Nephron progenitor cell (in vitro differentiated cells): ENCODE results near the gene DNMT1.
A peak's percentile ranks its signal among the peaks of the same experiment; 100 is the strongest.

Experiments
- DNase-seq: peaks from one replicate; pipeline ENCODE4 v3.0.0; 2021
- H3K27ac Mint-ChIP-seq: 2 replicates; pipeline ENCODE4 v1.8.0; 2021; ENCODE audit warnings: mild to moderate bottlenecking, moderate library complexity, mixed read lengths
- H3K27me3 Mint-ChIP-seq: 2 replicates; pipeline ENCODE4 v1.8.0; 2021; ENCODE audit warnings: mild to moderate bottlenecking, low read depth, mixed read lengths; ENCODE audit not compliant: poor library complexity
- H3K36me3 Mint-ChIP-seq: 2 replicates; pipeline ENCODE4 v1.8.0; 2021; ENCODE audit warnings: low read depth, mixed read lengths
- H3K4me1 Mint-ChIP-seq: 2 replicates; pipeline ENCODE4 v1.8.0; 2021; ENCODE audit warnings: mixed read lengths
- H3K4me3 Mint-ChIP-seq: 2 replicates; pipeline ENCODE4 v1.8.0; 2021; ENCODE audit warnings: mild to moderate bottlenecking, moderate library complexity, mixed read lengths
- H3K9me3 Mint-ChIP-seq: 2 replicates; pipeline ENCODE4 v1.8.0; 2021; ENCODE audit warnings: mild to moderate bottlenecking, moderate library complexity, mixed read lengths
- TF ChIP-seq, protein P1 (sequence below): fragments of 200-600 bp; sonication (generic); IDR thresholded peaks from 2 replicates; pipeline ENCODE4 v1.5.0; 2021; ENCODE audit warnings: antibody characterized with exemption

Gene DNMT1

GRCh38 chr19:10141973-10142372 lies 52.8 kb downstream of the DNMT1 start:
- Mint-ChIP-seq H3K27me3 (no peaks in the 10 kb centered on the region), H3K9me3 (no peaks in the 10 kb centered on the region), H3K27ac (no peak overlapping the region), H3K4me1 (no peaks in the 10 kb centered on the region), H3K4me3 (no peak overlapping the region), H3K36me3 (peaks cover 43% of the 10 kb centered on the region)
- TF ChIP-seq, protein P1, sequence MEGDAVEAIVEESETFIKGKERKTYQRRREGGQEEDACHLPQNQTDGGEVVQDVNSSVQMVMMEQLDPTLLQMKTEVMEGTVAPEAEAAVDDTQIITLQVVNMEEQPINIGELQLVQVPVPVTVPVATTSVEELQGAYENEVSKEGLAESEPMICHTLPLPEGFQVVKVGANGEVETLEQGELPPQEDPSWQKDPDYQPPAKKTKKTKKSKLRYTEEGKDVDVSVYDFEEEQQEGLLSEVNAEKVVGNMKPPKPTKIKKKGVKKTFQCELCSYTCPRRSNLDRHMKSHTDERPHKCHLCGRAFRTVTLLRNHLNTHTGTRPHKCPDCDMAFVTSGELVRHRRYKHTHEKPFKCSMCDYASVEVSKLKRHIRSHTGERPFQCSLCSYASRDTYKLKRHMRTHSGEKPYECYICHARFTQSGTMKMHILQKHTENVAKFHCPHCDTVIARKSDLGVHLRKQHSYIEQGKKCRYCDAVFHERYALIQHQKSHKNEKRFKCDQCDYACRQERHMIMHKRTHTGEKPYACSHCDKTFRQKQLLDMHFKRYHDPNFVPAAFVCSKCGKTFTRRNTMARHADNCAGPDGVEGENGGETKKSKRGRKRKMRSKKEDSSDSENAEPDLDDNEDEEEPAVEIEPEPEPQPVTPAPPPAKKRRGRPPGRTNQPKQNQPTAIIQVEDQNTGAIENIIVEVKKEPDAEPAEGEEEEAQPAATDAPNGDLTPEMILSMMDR: no peak
- no peak for DNase-seq

DNA sequence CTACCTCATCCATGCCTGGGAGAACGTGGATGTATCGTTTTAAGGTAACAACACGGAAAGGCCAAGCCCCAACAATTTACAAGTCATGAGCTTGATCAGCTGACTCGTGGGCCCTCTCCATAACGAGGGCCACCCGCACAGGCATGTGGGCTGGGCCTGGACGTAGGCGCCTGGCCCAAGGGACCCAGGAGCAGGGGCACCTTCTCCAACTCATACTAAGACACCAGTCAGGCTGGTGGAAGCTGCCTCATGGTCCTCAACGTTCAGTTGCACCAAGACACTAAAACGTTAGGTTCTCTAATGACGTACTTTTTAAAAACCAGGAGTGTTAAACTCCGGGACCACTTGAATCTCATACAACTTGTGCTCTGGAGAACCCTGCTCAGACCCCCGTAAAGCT lies 53.3 kb downstream of the DNMT1 start:
- no peaks in the 10 kb centered on the region for H3K27me3 Mint-ChIP-seq
- DNase-seq: no peak
- H3K36me3 Mint-ChIP-seq: peaks cover 41% of the 10 kb centered on the region
- TF ChIP-seq, protein P1: no peak
- no peak overlapping the region for H3K4me3 Mint-ChIP-seq
- no peaks in the 10 kb centered on the region for H3K9me3 Mint-ChIP-seq
- no peak overlapping the region for H3K27ac Mint-ChIP-seq
- no peaks in the 10 kb centered on the region for H3K4me1 Mint-ChIP-seq

DNA sequence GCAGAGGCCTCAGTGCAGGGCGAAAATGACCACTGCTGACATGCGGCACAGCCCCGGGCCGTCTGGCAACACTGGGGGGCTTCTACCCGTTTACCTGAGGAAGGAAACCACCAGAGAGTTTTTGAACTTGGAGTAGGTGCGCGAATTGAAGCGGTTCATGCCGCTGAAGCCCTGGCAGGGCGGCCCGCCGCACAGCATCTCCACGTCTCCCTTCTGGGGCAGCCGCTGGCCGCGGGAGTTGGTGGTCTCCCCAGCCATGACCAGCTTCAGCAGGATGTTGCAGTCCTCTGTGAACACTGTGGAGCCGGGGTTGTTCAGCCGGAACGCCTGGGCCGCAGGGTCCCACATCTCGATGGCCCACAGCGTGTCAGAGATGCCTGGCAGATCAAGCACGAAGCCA lies 54.8 kb downstream of the DNMT1 start:
- no peak overlapping the region for H3K27ac Mint-ChIP-seq
- no peak overlapping the region for H3K4me3 Mint-ChIP-seq
- no peaks in the 10 kb centered on the region for H3K27me3 Mint-ChIP-seq
- TF ChIP-seq, protein P1: no peak
- H3K9me3 Mint-ChIP-seq: no peaks in the 10 kb centered on the region
- DNase-seq: no peak
- H3K4me1 Mint-ChIP-seq: no peaks in the 10 kb centered on the region
- peaks cover 26% of the 10 kb centered on the region for H3K36me3 Mint-ChIP-seq

DNA sequence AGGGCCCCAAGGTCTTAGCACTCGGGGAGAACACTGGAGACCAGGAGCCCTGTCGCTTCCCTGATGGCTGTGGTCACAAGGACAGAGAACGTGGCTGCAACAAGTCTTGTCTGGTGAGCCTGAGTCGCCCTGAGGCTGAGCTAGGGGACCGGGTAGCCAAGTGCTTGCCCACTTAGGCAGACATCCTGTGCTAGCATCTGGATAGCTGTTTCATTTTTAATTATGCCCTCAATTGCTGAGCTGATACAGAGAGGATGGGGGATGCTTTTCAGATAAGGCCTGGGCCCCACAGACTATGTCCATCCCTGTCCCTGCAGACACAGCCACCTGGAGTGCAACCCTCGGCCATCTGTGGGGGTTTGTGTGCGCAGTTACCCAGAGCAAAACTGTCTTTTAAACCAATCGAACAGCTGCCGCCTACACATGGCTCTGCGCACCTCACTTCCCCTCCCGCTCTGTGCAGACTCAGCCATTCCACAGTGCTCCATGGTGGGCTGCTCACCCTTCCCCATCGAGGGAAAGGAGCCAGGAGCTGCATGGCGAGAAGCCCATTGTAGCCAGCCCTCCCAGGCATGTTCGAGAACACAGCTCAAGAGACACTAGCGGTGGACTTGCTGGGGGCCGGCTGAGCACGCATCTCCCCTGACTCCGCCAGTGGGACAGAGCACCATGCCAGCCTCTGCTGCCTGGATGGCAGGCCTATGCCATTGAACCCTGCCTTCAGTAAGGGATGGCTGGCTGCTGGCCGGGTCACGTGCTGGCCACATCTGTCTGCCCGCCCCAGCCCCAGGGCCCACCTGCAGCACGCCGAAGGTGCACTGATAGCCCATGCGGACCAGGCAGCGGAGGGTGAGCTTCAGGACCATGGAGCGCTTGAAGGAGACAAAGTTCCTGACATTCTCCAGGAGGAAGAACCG lies 55.6 kb downstream of the DNMT1 start:
- Mint-ChIP-seq H3K4me3 (no peak overlapping the region), H3K27ac (peak overlapping the region; percentile 64), H3K36me3 (peaks cover 24% of the 10 kb centered on the region), H3K9me3 (no peaks in the 10 kb centered on the region), H3K27me3 (no peaks in the 10 kb centered on the region), H3K4me1 (no peaks in the 10 kb centered on the region)
- TF ChIP-seq, protein P1: no peak
- no peak for DNase-seq

GRCh38 chr19:10137751-10138682 lies 56.7 kb downstream of the DNMT1 start:
- TF ChIP-seq, protein P1: no peak
- no peaks in the 10 kb centered on the region for H3K27me3 Mint-ChIP-seq

More at GRCh38 chr19:10137751-10138682, 56.7 kb downstream of the DNMT1 start:
- Mint-ChIP-seq H3K9me3 (no peaks in the 10 kb centered on the region), H3K36me3 (peaks cover 29% of the 10 kb centered on the region), H3K4me3 (no peak overlapping the region), H3K4me1 (no peaks in the 10 kb centered on the region), H3K27ac (peak overlapping the region; percentile 64)
- DNase-seq: no peak
